ENCODE results near the gene RFC3.

DNA sequence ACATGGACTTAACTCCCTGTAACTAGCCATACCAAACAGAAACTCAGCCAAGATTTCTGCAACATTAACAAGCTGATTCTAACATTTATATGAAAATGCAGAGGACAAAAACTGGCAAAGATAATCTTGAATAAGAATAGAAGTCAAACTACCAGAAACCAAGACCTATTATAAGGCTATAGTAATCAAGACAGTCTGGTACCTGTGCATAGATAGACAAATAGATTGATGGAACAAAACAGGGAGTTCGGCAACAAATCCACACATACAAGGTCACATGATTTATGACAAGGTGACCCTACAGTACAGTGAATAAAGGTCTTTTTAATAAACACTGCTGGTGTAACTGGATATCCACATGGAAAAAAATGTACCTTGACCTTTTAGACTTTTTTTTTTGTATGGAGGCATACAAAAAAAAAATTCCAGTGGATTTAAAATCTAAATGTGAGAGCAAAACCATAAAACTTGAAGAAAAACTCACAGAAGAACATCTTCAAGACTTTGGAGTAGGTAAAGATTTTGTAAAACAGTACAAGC lies 2.9 kb upstream of the RFC3 start:
- TF ChIP-seq ZSCAN32 (CRISPR knock-in tag; IDR thresholded peaks at IDR 0.05) (no peak), EGR1 (conservative IDR thresholded peaks at IDR 0.05) (no peak), EZH2 (IDR thresholded peaks at IDR 0.05; ENCODE audit: borderline replicate concordance, low read depth, low read length) (no peak), MAFK (IDR thresholded peaks at IDR 0.05; ENCODE audit: low read length) (no peak), SP2 (IDR thresholded peaks at IDR 0.05; ENCODE audit: extremely low read depth, low read depth, low read length, poor library complexity, severe bottlenecking) (no peak), FOXJ2 (tag; IDR thresholded peaks at IDR 0.05) (no peak), TARDBP (IDR thresholded peaks at IDR 0.05) (no peak)
- TF ChIP-seq, protein P1, sequence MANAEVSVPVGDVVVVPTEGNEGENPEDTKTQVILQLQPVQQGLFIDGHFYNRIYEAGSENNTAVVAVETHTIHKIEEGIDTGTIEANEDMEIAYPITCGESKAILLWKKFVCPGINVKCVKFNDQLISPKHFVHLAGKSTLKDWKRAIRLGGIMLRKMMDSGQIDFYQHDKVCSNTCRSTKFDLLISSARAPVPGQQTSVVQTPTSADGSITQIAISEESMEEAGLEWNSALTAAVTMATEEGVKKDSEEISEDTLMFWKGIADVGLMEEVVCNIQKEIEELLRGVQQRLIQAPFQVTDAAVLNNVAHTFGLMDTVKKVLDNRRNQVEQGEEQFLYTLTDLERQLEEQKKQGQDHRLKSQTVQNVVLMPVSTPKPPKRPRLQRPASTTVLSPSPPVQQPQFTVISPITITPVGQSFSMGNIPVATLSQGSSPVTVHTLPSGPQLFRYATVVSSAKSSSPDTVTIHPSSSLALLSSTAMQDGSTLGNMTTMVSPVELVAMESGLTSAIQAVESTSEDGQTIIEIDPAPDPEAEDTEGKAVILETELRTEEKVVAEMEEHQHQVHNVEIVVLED (CRISPR knock-in tag; IDR thresholded peaks at IDR 0.05), result no peak
- TF ChIP-seq, protein P2, sequence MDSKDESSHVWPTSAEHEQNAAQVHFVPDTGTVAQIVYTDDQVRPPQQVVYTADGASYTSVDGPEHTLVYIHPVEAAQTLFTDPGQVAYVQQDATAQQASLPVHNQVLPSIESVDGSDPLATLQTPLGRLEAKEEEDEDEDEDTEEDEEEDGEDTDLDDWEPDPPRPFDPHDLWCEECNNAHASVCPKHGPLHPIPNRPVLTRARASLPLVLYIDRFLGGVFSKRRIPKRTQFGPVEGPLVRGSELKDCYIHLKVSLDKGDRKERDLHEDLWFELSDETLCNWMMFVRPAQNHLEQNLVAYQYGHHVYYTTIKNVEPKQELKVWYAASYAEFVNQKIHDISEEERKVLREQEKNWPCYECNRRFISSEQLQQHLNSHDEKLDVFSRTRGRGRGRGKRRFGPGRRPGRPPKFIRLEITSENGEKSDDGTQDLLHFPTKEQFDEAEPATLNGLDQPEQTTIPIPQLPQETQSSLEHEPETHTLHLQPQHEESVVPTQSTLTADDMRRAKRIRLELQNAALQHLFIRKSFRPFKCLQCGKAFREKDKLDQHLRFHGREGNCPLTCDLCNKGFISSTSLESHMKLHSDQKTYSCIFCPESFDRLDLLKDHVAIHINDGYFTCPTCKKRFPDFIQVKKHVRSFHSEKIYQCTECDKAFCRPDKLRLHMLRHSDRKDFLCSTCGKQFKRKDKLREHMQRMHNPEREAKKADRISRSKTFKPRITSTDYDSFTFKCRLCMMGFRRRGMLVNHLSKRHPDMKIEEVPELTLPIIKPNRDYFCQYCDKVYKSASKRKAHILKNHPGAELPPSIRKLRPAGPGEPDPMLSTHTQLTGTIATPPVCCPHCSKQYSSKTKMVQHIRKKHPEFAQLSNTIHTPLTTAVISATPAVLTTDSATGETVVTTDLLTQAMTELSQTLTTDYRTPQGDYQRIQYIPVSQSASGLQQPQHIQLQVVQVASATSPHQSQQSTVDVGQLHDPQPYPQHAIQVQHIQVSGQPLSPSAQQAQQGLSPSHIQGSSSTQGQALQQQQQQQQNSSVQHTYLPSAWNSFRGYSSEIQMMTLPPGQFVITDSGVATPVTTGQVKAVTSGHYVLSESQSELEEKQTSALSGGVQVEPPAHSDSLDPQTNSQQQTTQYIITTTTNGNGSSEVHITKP (IDR thresholded peaks at IDR 0.05; ENCODE audit: partially characterized antibody), result no peak
